OCI-LY7 (cell line): Measurements from ENCODE around the gene PSMD1. TPM values are rescaled to one million over a fixed set of nuclear protein-coding genes. Genes with fewer than 3 reads are reported as not detected.

Source experiments
- BruUV-seq: library from RNA; stranded (reverse); fragments of 400-500 nt; replicated peaks from 2 replicates; lab custom pipeline; 2021; lab: Mats Ljungman, UMichigan
- CTCF ChIA-PET: fragments of 300-600 bp; sonication (Branson Sonifier 250); formaldehyde crosslinking; loops from one replicate; lab custom pipeline; 2022; ENCODE audit warnings: antibody characterized with exemption; ENCODE audit not compliant: unreplicated experiment; lab: Charles Lee
- POLR2A ChIA-PET: fragments of 300-600 bp; sonication (Branson Sonifier 250); formaldehyde crosslinking; loops from one replicate; lab custom pipeline; 2022; ENCODE audit warnings: antibody characterized with exemption; lab: Charles Lee
- DNase-seq: peaks from one replicate; pipeline ENCODE4 v3.0.0-alpha.2; 2015; ENCODE audit warnings: low spot score
- H2AFZ ChIP-seq: fragments of 200-600 bp; sonication (generic), shearing (Covaris generic); 2 replicates; pipeline ENCODE4 v1.6.1; 2014; ENCODE audit warnings: mild to moderate bottlenecking, antibody characterized with exemption, low read length, moderate library complexity
- H3K27ac ChIP-seq: fragments of 200-600 bp; sonication (generic); 2 replicates; pipeline ENCODE4 v1.5.1; 2014; ENCODE audit warnings: mixed run types, low read depth, mild to moderate bottlenecking, moderate library complexity, low read length, inconsistent platforms; ENCODE audit not compliant: poor library complexity, severe bottlenecking
- H3K36me3 ChIP-seq: fragments of 200-600 bp; sonication (generic); 2 replicates; pipeline ENCODE4 v1.6.1; 2014; ENCODE audit warnings: mild to moderate bottlenecking, antibody characterized with exemption, low read length, moderate library complexity, mixed read lengths; ENCODE audit not compliant: insufficient read depth
- H3K4me1 ChIP-seq: fragments of 200-600 bp; sonication (generic); 2 replicates; pipeline ENCODE4 v1.5.1; 2014; ENCODE audit warnings: mild to moderate bottlenecking, low read length; ENCODE audit not compliant: insufficient read depth, poor library complexity, severe bottlenecking
- H3K4me2 ChIP-seq: fragments of 200-600 bp; sonication (generic); 2 replicates; pipeline ENCODE4 v1.6.1; 2014; ENCODE audit warnings: mild to moderate bottlenecking, low read length
- H3K4me3 ChIP-seq: fragments of 200-600 bp; sonication (generic); 2 replicates; pipeline ENCODE4 v1.5.1; 2014; ENCODE audit warnings: mild to moderate bottlenecking, low read depth, low read length; ENCODE audit not compliant: poor library complexity, severe bottlenecking
- H3K79me2 ChIP-seq: fragments of 200-600 bp; sonication (generic); 2 replicates; pipeline ENCODE4 v1.6.1; 2016; ENCODE audit warnings: low read depth, mild to moderate bottlenecking, low read length, moderate library complexity, mixed read lengths; ENCODE audit not compliant: insufficient read depth
- H3K9me2 ChIP-seq: fragments of 200-600 bp; sonication (generic); 2 replicates; pipeline ENCODE4 v1.6.1; 2016; ENCODE audit warnings: mild to moderate bottlenecking, low read length, mixed read lengths; ENCODE audit not compliant: insufficient read depth
- H3K9me3 ChIP-seq: fragments of 200-600 bp; sonication (generic); 2 replicates; pipeline ENCODE4 v1.6.1; 2014; ENCODE audit warnings: mild to moderate bottlenecking, mixed run types, low read length, mixed read lengths
- H4K20me1 ChIP-seq: fragments of 200-600 bp; sonication (generic); 2 replicates; pipeline ENCODE4 v1.6.1; 2014; ENCODE audit warnings: mild to moderate bottlenecking, antibody characterized with exemption, low read length, moderate library complexity, mixed read lengths; ENCODE audit not compliant: insufficient read depth
- CTCF ChIP-seq: fragments of 200-600 bp; sonication (generic); conservative IDR thresholded peaks from 2 replicates; pipeline ENCODE4 v1.5.1; 2014; ENCODE audit warnings: mild to moderate bottlenecking, antibody characterized with exemption, low read length, moderate library complexity, mixed read lengths
- EZH2phosphoT487 ChIP-seq: fragments of 200-600 bp; sonication (generic); IDR thresholded peaks from 2 replicates; pipeline ENCODE4 v1.6.1; 2018; ENCODE audit warnings: low read depth, borderline replicate concordance, mild to moderate bottlenecking, mixed run types, antibody characterized with exemption, low read length, moderate library complexity, mixed read lengths
- intact Hi-C: fragments of 100-400 bp; cut with micrococcal nuclease; formaldehyde crosslinking; loops from one replicate; pipeline ENCODE4 v1.10.0; 2022; ENCODE audit not compliant: unreplicated experiment
- total RNA-seq, 2 experiments: library from RNA; depleted of rRNA in 1 of 2; stranded (reverse); fragments of >200 nt in 1 of 2; shearing (Covaris generic) in 1 of 2; gene quantifications; 2 replicates each; pipeline ENCODE4 v1.2.3, GENCODE V29; 2014 to 2022

Gene PSMD1
- total RNA-seq, 2 experiments from 2014 or later: 60.5 to 105 TPM

- Histone ChIP-seq H3K4me1 (peaks cover 26% of the 10 kb centered on the region), H3K27ac (no peak overlapping the region), H3K36me3 (no peaks in the 10 kb centered on the region), H3K79me2 (no peaks in the 10 kb centered on the region), H3K4me2 (no peak overlapping the region), H4K20me1 (no peaks in the 10 kb centered on the region), H3K9me3 (no peaks in the 10 kb centered on the region), H3K9me2 (no peaks in the 10 kb centered on the region), H3K4me3 (no peak overlapping the region), H2AFZ (peak overlapping the region; percentile 57; the same call in 1 of the 2 replicates)
- POLR2A ChIA-PET: interaction anchor here (0.8 kb wide), 1 partner anchor 57 kb away, joined by 3 read pairs; the partner anchor contains the start of gene HTR2B
- CTCF ChIA-PET: no interaction called here
- intact Hi-C loops: no loop called here
- BruUV-seq: no TSS peak
- no peak for TF ChIP-seq CTCF
- TF ChIP-seq EZH2phosphoT487: no peak
- no peak for DNase-seq
Measured at GRCh38 chr2:231182513-231182899, 125.8 kb downstream of the PSMD1 start.

- no peaks in the 10 kb centered on the region for H3K36me3 ChIP-seq
Measured at GRCh38 chr2:231183851-231184250, 127.2 kb downstream of the PSMD1 start.

More at GRCh38 chr2:231183851-231184250, 127.2 kb downstream of the PSMD1 start:
- Histone ChIP-seq H3K4me3 (no peak overlapping the region), H3K9me3 (no peaks in the 10 kb centered on the region), H3K79me2 (no peaks in the 10 kb centered on the region), H4K20me1 (no peaks in the 10 kb centered on the region), H3K4me1 (peaks cover 23% of the 10 kb centered on the region), H3K27ac (no peak overlapping the region), H2AFZ (no peak overlapping the region), H3K9me2 (no peaks in the 10 kb centered on the region), H3K4me2 (no peak overlapping the region)
- intact Hi-C loops: no loop called here
- POLR2A ChIA-PET: no interaction called here
- BruUV-seq: no TSS peak
- CTCF ChIA-PET: no interaction called here
- no peak for DNase-seq
- TF ChIP-seq EZH2phosphoT487: no peak
- no peak for TF ChIP-seq CTCF
